GM10266 (cell line): ENCODE measurements around the gene TEX35.

ENCODE experiments used
- DNase-seq: peaks from one replicate; pipeline ENCODE4 v3.0.0; 2012; ENCODE audit errors: extremely low spot score
- TF ChIP-seq, protein P1 (sequence below): IDR thresholded peaks from 2 replicates; pipeline ENCODE4 v1.5.1; 2012; ENCODE audit warnings: mild to moderate bottlenecking, low read depth; ENCODE audit not compliant: control insufficient read depth, insufficient read depth; ENCODE audit errors: missing control alignments

Gene TEX35

DNA sequence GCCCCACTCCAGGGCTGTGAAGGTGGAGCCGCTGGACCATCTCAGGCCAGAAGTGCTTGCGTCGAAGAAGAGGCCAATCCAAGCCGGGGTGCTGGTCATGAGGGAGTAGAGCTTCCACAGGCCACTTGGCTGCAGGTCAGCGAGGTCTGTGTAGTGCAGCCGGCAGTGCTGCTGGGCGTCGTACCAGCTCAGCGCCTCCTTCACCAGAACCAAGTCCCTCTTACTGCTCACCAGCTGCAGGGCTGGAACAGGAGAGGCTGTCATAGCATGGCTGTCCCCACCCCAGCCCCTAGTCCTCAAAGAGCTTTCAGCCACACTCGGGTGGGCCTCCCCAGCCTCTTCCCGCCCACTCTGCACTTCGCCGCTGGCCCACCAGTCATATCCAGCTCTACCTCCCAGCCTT lies 18.3 kb upstream of the TEX35 start:
- TF ChIP-seq, protein P1, sequence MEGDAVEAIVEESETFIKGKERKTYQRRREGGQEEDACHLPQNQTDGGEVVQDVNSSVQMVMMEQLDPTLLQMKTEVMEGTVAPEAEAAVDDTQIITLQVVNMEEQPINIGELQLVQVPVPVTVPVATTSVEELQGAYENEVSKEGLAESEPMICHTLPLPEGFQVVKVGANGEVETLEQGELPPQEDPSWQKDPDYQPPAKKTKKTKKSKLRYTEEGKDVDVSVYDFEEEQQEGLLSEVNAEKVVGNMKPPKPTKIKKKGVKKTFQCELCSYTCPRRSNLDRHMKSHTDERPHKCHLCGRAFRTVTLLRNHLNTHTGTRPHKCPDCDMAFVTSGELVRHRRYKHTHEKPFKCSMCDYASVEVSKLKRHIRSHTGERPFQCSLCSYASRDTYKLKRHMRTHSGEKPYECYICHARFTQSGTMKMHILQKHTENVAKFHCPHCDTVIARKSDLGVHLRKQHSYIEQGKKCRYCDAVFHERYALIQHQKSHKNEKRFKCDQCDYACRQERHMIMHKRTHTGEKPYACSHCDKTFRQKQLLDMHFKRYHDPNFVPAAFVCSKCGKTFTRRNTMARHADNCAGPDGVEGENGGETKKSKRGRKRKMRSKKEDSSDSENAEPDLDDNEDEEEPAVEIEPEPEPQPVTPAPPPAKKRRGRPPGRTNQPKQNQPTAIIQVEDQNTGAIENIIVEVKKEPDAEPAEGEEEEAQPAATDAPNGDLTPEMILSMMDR: no peak
- no peak for DNase-seq

DNA sequence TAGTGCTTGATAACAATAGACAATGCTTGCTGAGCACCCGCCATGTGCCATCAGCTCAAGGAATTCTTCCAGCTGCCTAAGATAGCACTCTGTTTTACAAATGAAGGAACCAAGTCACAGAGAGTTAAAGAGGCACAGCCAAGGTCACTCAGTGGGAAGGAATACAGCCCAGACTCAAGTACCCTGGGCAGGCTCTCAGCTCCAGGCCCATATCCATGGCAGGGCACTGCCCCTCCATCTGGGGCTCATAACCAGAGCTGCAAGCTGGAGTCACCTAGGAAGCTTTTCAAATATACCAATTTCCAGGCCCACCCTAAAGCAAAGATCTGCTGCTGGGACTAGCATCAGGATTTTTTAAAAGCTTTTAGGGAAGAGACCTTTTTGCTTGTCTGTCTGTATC lies 17.8 kb upstream of the TEX35 start:
- TF ChIP-seq, protein P1: no peak

DNA sequence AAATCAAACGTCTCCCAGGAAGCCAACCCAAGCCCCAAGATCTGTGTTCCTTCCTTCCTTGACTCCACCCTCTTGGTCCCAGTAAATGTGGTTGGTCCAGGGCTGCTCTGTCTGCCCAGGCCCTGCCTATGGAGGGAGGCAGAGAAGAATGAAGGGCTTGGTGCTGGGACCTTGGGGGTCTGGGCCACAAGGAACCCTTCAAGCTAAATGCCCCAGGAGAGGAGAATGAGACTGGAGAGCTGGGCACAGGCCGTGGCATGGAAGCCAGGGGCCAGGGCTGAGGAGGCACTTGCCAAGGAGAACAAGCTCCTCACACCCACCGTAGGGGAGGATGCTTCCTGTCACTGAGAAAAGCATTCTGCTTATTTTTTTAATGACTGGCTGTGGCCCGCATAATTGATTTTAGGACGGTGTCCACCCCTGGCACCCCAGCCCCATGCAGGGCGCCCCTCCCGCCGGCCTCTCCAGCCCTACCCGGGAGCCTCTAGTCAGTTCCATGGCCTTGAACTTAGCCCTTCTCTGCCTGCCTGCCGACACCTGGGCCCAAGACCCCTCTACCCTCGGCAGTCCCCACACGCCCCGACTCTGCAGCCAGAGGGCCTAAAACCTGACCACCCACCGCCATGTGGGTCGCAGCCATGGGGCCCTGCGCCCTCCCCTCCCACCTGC lies 17.0 kb upstream of the TEX35 start:
- DNase-seq: no peak
- TF ChIP-seq, protein P1: no peak

More for the DNA sequence above, 17.8 kb upstream of the TEX35 start:
- DNase-seq: no peak

DNA sequence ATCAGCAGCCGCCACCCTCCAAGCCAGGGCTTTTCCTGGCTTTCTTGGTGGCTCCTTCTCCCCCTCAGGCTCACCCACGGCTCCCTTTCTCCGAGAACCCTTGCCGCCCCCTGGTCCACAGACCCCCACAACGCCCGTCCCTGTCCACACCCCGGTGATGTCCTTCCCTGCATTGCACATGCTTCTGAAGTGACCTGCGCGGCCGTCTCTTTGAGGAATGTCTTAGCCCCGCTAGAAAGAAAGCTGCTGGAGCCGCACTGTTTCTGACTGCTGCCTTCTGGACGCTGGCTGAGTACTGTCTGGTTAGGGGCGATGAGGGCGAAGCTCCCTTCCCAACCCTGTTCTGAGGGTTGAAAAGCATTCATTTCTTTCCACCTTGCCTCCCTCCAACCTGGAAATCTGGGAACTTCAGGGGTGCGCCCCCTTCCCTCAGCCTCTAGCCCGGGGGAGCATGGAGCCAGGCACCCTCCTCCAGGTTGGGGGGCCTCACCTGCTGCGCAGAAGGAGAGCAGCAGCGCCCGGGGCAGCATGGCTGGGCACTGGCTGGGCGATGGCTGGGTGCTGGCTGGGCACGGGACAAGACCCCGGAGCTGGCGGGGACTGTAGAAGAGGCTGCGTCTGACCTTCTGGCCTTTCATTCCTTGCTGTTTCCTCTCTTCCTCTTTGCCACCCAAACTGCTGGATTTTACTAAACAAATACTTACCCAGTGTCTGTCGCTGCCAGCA lies 16.3 kb upstream of the TEX35 start, which contains the start of gene CLEC20A:
TSS of gene CLEC20A (minus strand) at position 555 of the 726 bp plus-strand sequence. CDS start at position 530, 25 bp downstream.
- DNase-seq: no peak
- TF ChIP-seq, protein P1: no peak

GRCh38 chr1:178497903-178498478 lies 14.9 kb upstream of the TEX35 start:
- TF ChIP-seq, protein P1: no peak
- DNase-seq: no peak

DNA sequence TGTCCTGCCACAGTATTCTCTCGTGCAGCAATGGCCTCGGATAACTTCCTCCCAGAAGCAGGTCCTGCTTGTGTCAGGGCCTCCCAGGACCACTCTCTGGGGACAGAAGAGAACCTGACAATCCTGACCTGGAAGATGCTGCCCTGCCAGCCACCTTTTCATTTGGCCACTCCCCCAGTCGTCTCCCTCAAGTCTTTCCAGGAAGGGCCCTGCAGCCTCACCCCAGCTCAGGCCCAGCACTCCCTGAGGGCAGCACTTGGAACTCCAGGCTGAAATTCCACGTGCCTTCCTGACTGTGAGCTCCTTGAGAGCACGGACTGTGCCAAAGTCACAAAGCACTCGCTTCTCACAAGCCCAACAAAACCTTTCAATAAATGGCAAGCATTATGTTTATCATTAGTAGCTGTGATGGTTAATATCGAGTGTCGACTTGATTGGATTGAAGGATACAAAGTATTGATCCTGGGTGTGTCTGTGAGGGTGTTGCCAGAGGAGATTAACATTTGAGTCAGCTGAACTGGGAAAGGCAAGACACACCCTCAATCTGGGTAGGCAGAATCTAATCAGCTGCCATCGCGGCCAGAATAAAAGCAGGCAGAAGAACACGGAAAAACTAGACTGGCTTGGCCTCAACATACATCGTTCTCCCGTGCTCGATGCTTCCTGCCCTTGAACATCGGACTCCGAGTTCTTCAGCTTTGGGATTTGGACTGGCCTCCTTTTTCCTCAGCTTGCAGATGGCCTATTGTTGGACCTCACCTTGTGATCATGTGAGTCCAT lies 13.8 kb upstream of the TEX35 start:
- TF ChIP-seq, protein P1: no peak
- no peak for DNase-seq
